Panc1 (cell line): ENCODE data around the gene RIMKLB. TPM values are rescaled to one million over a fixed set of nuclear protein-coding genes. Genes with fewer than 3 reads are reported as not detected.

ENCODE experiments used
- ATAC-seq: fragments of 200-7000 bp; cut with Tn5 transposase; 2 replicates; pipeline ENCODE4 v1.9.1; 2020; ENCODE audit warnings: mild to moderate bottlenecking, moderate library complexity
- BruUV-seq: library from RNA; stranded (reverse); fragments of 400-500 nt; replicated peaks from 2 replicates; lab custom pipeline; 2021; lab: Mats Ljungman, UMichigan
- CTCF ChIA-PET: fragments of 300-600 bp; sonication (Branson Sonifier 250); formaldehyde crosslinking; loops from one replicate; lab custom pipeline; 2022; ENCODE audit warnings: antibody characterized with exemption; lab: Charles Lee
- POLR2A ChIA-PET: fragments of 300-600 bp; sonication (Branson Sonifier 250); formaldehyde crosslinking; loops from one replicate; lab custom pipeline; 2022; ENCODE audit warnings: antibody characterized with exemption; lab: Charles Lee
- DNase-seq: peaks from one replicate; pipeline ENCODE4 v3.0.0-alpha.2; 2010; ENCODE audit warnings: low read depth, low spot score
- H3K27ac ChIP-seq: 2 replicates; pipeline ENCODE4 v1.5.1; 2011; ENCODE audit warnings: mild to moderate bottlenecking, low read length, inconsistent platforms
- H3K27me3 ChIP-seq: fragments of 200-500 bp; sonication (Bioruptor generic); 2 replicates; pipeline ENCODE4 v1.6.0; 2014; ENCODE audit warnings: low read length, inconsistent platforms; ENCODE audit not compliant: control insufficient read depth, insufficient read depth
- H3K36me3 ChIP-seq: fragments of 200-500 bp; sonication (Bioruptor generic); 2 replicates; pipeline ENCODE4 v1.5.1; 2014; ENCODE audit warnings: inconsistent platforms, mild to moderate bottlenecking, low read length, moderate library complexity; ENCODE audit not compliant: control insufficient read depth, insufficient read depth
- H3K4me1 ChIP-seq: 2 replicates; pipeline ENCODE4 v1.5.1; 2011; ENCODE audit warnings: inconsistent platforms, mild to moderate bottlenecking, low read length, moderate library complexity; ENCODE audit not compliant: control insufficient read depth, insufficient read depth
- H3K4me3 ChIP-seq, 2 experiments: 2 replicates each; pipeline ENCODE4 v1.5.1; 2011 to 2012; ENCODE audit warnings: low read depth in 2 of 2, low read length in 2 of 2, mild to moderate bottlenecking in 2 of 2, inconsistent platforms in 1 of 2, moderate library complexity in 1 of 2
- H3K9me3 ChIP-seq: fragments of 200-500 bp; sonication (Bioruptor generic); 2 replicates; pipeline ENCODE4 v1.5.1; 2014; ENCODE audit warnings: low read depth, mild to moderate bottlenecking, inconsistent platforms, low read length, moderate library complexity; ENCODE audit not compliant: control insufficient read depth, insufficient read depth
- CTCF ChIP-seq: fragments of 450-650 bp; IDR thresholded peaks from 2 replicates; pipeline ENCODE4 v1.5.1; 2017; ENCODE audit warnings: mild to moderate bottlenecking
- POLR2AphosphoS5 ChIP-seq: IDR thresholded peaks from 2 replicates; pipeline ENCODE4 v1.6.1; 2012; ENCODE audit warnings: mild to moderate bottlenecking, low read depth, low read length, moderate library complexity
- REST ChIP-seq, 2 experiments: IDR thresholded peaks; 2 replicates each; pipeline ENCODE4 v1.6.1; 2011 to 2012; ENCODE audit warnings: low read depth in 2 of 2, control low read depth in 1 of 2, low read length in 1 of 2, mild to moderate bottlenecking in 1 of 2, moderate library complexity in 1 of 2; ENCODE audit not compliant: insufficient read depth in 1 of 2
- SIN3A ChIP-seq: IDR thresholded peaks from 2 replicates; pipeline ENCODE4 v1.6.1; 2012; ENCODE audit warnings: low read depth, mild to moderate bottlenecking, low read length, moderate library complexity, borderline replicate concordance; ENCODE audit not compliant: insufficient read depth
- TCF7L2 ChIP-seq: IDR thresholded peaks from 2 replicates; pipeline ENCODE4 v1.6.1; 2011; ENCODE audit warnings: mild to moderate bottlenecking, low read depth, low read length, inconsistent platforms
- in situ Hi-C: cut with HindIII; loops from 2 replicates; pipeline ENCODE4 v1.10.0; 2016; ENCODE audit warnings: low sequenced_read_pairs, low pct_unique_long_range_greater_than_20kb
- intact Hi-C: fragments of 100-400 bp; cut with micrococcal nuclease; formaldehyde crosslinking; loops from one replicate; pipeline ENCODE4 v1.10.0; 2022; ENCODE audit not compliant: unreplicated experiment
- total RNA-seq: library from RNA; stranded (reverse); gene quantifications from one replicate; pipeline ENCODE4 v1.2.1, GENCODE V29; 2021; ENCODE audit not compliant: unreplicated experiment

RIMKLB gene
- total RNA-seq, 1 experiment from 2014 or later: 17.1 TPM

- no peaks in the 10 kb centered on the region for H3K27me3 ChIP-seq
- ATAC-seq (no peak), DNase-seq (no peak)
- POLR2A ChIA-PET: no interaction called here
- no TSS peak for BruUV-seq
- CTCF ChIA-PET: interaction anchor here (0.7 to 1.5 kb wide), 2 partner anchors 209 to 368 kb away, joined by 6 read pairs; no protein-coding TSS in a partner anchor
- no peaks in the 10 kb centered on the region for H3K9me3 ChIP-seq
- in situ Hi-C loops (no loop called here), intact Hi-C loops (loop anchor here (2.0 to 10.0 kb wide), 2 partner anchors 209 to 363 kb away; no protein-coding TSS in a partner anchor)
- H3K27ac ChIP-seq: no peak overlapping the region
- no peak overlapping the region for H3K4me3 ChIP-seq
- TF ChIP-seq REST (IDR thresholded peaks at IDR 0.05; ENCODE audit: insufficient read depth in 1 of 2, low read depth in 2 of 2, low read length in 1 of 2) (no peak), POLR2AphosphoS5 (no peak), SIN3A (no peak), TCF7L2 (no peak), CTCF (no peak)
- H3K4me1 ChIP-seq: no peaks in the 10 kb centered on the region
- no peaks in the 10 kb centered on the region for H3K36me3 ChIP-seq
Measured at GRCh38 chr12:8681129-8681884, 16.5 kb upstream of the RIMKLB start.

- no peaks in the 10 kb centered on the region for H3K9me3 ChIP-seq
- BruUV-seq: no TSS peak
- no peaks in the 10 kb centered on the region for H3K27me3 ChIP-seq
- intact Hi-C loops (loop anchor here (10.0 kb wide), 1 partner anchor 360 kb away; no protein-coding TSS in a partner anchor), in situ Hi-C loops (no loop called here)
- DNase-seq (no peak), ATAC-seq (no peak)
- H3K36me3 ChIP-seq: no peaks in the 10 kb centered on the region
- ChIA-PET CTCF (interaction anchor here (0.6 kb wide), 1 partner anchor 262 kb away, joined by 7 read pairs; no protein-coding TSS in a partner anchor), POLR2A (interaction anchor here (1.0 kb wide), 1 partner anchor 97 kb away, joined by 3 read pairs; no protein-coding TSS in a partner anchor)
- no peak overlapping the region for H3K27ac ChIP-seq
- H3K4me1 ChIP-seq: no peaks in the 10 kb centered on the region
- TF ChIP-seq SIN3A: no peak
- no peak for TF ChIP-seq POLR2AphosphoS5
- no peak for TF ChIP-seq TCF7L2
- TF ChIP-seq CTCF: no peak
- no peak for TF ChIP-seq REST (IDR thresholded peaks at IDR 0.05; ENCODE audit: insufficient read depth in 1 of 2, low read depth in 2 of 2, low read length in 1 of 2)
- no peak overlapping the region for H3K4me3 ChIP-seq
Measured at GRCh38 chr12:8685051-8685450, 12.7 kb upstream of the RIMKLB start.
